ENCODE results near the gene SLC2A4.

The SLC2A4 gene

GRCh38 chr17:7327501-7327900 is 46.0 kb downstream of the SLC2A4 start:
- Histone ChIP-seq H2AFZ (ENCODE audit: low read depth) (no peak overlapping the region), H3K27me3 (ENCODE audit: insufficient read depth, low read depth) (no peaks in the 10 kb centered on the region), H3K4me1 (ENCODE audit: low read depth, poor library complexity, severe bottlenecking) (no peaks in the 10 kb centered on the region), H3K4me3 (IDR thresholded peaks at IDR 0.05; ENCODE audit: insufficient read depth, low read depth, low read length) (no peak overlapping the region), H3K27ac (no peak overlapping the region), H3K4me2 (no peak overlapping the region), H3K36me3 (ENCODE audit: insufficient read depth) (no peaks in the 10 kb centered on the region), H3K79me2 (ENCODE audit: insufficient read depth, low read depth) (no peaks in the 10 kb centered on the region), H3K9ac (no peak overlapping the region), H4K20me1 (ENCODE audit: insufficient read depth) (no peaks in the 10 kb centered on the region)
- TF ChIP-seq CTCF (conservative IDR thresholded peaks at IDR 0.05; ENCODE audit: low read depth, low read length) = no peak

GRCh38 chr17:7328009-7328408 is 46.5 kb downstream of the SLC2A4 start:
- Histone ChIP-seq H3K79me2 (ENCODE audit: insufficient read depth, low read depth) (no peaks in the 10 kb centered on the region), H3K9ac (no peak overlapping the region), H4K20me1 (ENCODE audit: insufficient read depth) (no peaks in the 10 kb centered on the region), H3K4me2 (peak overlapping the region; percentile 29; the same call in 1 of the 2 replicates), H3K27me3 (ENCODE audit: insufficient read depth, low read depth) (no peaks in the 10 kb centered on the region), H3K4me1 (ENCODE audit: low read depth, poor library complexity, severe bottlenecking) (no peaks in the 10 kb centered on the region), H3K27ac (no peak overlapping the region), H3K36me3 (ENCODE audit: insufficient read depth) (no peaks in the 10 kb centered on the region), H2AFZ (ENCODE audit: low read depth) (no peak overlapping the region), H3K4me3 (IDR thresholded peaks at IDR 0.05; ENCODE audit: insufficient read depth, low read depth, low read length) (no peak overlapping the region)
- no peak for TF ChIP-seq CTCF (conservative IDR thresholded peaks at IDR 0.05; ENCODE audit: low read depth, low read length)

GRCh38 chr17:7328840-7329373 is 47.4 kb downstream of the SLC2A4 start, which contains the start of gene NEURL4:
Gene NEURL4 (minus strand): TSS chr17:7329335. CDS start chr17:7329312, 23 bp downstream.
- Histone ChIP-seq H4K20me1 (ENCODE audit: insufficient read depth) (no peaks in the 10 kb centered on the region), H3K27ac (no peak within 1 kb of the TSS), H3K4me1 (ENCODE audit: low read depth, poor library complexity, severe bottlenecking) (no peaks in the 10 kb centered on the region), H3K9ac (no peak within 1 kb of the TSS), H3K27me3 (ENCODE audit: insufficient read depth, low read depth) (no peaks in the 10 kb centered on the region), H3K4me2 (peak within 1 kb of the TSS; percentile 29), H3K36me3 (ENCODE audit: insufficient read depth) (no peaks in the 10 kb centered on the region), H2AFZ (ENCODE audit: low read depth) (peak within 1 kb of the TSS; percentile 30; the same call in 1 of the 2 replicates), H3K79me2 (ENCODE audit: insufficient read depth, low read depth) (no peaks in the 10 kb centered on the region), H3K4me3 (IDR thresholded peaks at IDR 0.05; ENCODE audit: insufficient read depth, low read depth, low read length) (no peak within 1 kb of the TSS)
- no peak for TF ChIP-seq CTCF (conservative IDR thresholded peaks at IDR 0.05; ENCODE audit: low read depth, low read length)

GRCh38 chr17:7329374-7329996 is 48.0 kb downstream of the SLC2A4 start:
- no peak for TF ChIP-seq CTCF (conservative IDR thresholded peaks at IDR 0.05; ENCODE audit: low read depth, low read length)
- Histone ChIP-seq H3K4me2 (no peak overlapping the region), H2AFZ (ENCODE audit: low read depth) (peak overlapping the region; percentile 30; the same call in 1 of the 2 replicates), H3K27ac (no peak overlapping the region), H3K4me3 (IDR thresholded peaks at IDR 0.05; ENCODE audit: insufficient read depth, low read depth, low read length) (no peak overlapping the region), H3K36me3 (ENCODE audit: insufficient read depth) (no peaks in the 10 kb centered on the region), H3K79me2 (ENCODE audit: insufficient read depth, low read depth) (no peaks in the 10 kb centered on the region), H3K9ac (no peak overlapping the region), H4K20me1 (ENCODE audit: insufficient read depth) (no peaks in the 10 kb centered on the region), H3K27me3 (ENCODE audit: insufficient read depth, low read depth) (no peaks in the 10 kb centered on the region), H3K4me1 (ENCODE audit: low read depth, poor library complexity, severe bottlenecking) (no peaks in the 10 kb centered on the region)
